Measurements from ENCODE around the gene PCDHGA10. TPM values are rescaled to one million over a fixed set of nuclear protein-coding genes. Genes with fewer than 3 reads are reported as not detected.

Gene PCDHGA10
- total RNA-seq, 2 experiments from 2014 or later, result 3.9 to 4.9 TPM

- DNase-seq (ENCODE audit: low spot score), result no peak
- ChIA-PET POLR2A (no interaction called here), CTCF (ENCODE audit: unreplicated experiment) (no interaction called here)
- BruUV-seq (replicated peaks), result no TSS peak
- H3K36me3 ChIP-seq (ENCODE audit: insufficient read depth, low read length), result no peaks in the 10 kb centered on the region
- H3K9me2 ChIP-seq (ENCODE audit: insufficient read depth, low read length), result no peaks in the 10 kb centered on the region
- no peaks in the 10 kb centered on the region for H4K20me1 ChIP-seq (ENCODE audit: insufficient read depth, low read length)
- peaks cover 14% of the 10 kb centered on the region for H3K4me1 ChIP-seq (ENCODE audit: insufficient read depth, low read length, poor library complexity, severe bottlenecking)
- H3K4me2 ChIP-seq (ENCODE audit: low read length), result no peak overlapping the region
- TF ChIP-seq EZH2phosphoT487 (IDR thresholded peaks at IDR 0.05; ENCODE audit: borderline replicate concordance, low read depth, low read length) (no peak), CTCF (conservative IDR thresholded peaks at IDR 0.05; ENCODE audit: low read length) (no peak)
- H3K27ac ChIP-seq (ENCODE audit: low read depth, low read length, poor library complexity, severe bottlenecking), result no peak overlapping the region
- no peak overlapping the region for H3K4me3 ChIP-seq (ENCODE audit: low read depth, low read length, poor library complexity, severe bottlenecking)
- H2AFZ ChIP-seq (ENCODE audit: low read length), result no peak overlapping the region
- H3K79me2 ChIP-seq (ENCODE audit: insufficient read depth, low read depth, low read length), result no peaks in the 10 kb centered on the region
- no peaks in the 10 kb centered on the region for H3K9me3 ChIP-seq (ENCODE audit: low read length)
- intact Hi-C loops (cut with micrococcal nuclease; ENCODE audit: unreplicated experiment), result no loop called here
Measured at GRCh38 chr5:141440341-141440740, 27.6 kb downstream of the PCDHGA10 start.

- Histone ChIP-seq H2AFZ (ENCODE audit: low read length) (no peak overlapping the region), H4K20me1 (ENCODE audit: insufficient read depth, low read length) (no peaks in the 10 kb centered on the region), H3K9me3 (ENCODE audit: low read length) (no peaks in the 10 kb centered on the region), H3K79me2 (ENCODE audit: insufficient read depth, low read depth, low read length) (no peaks in the 10 kb centered on the region), H3K36me3 (ENCODE audit: insufficient read depth, low read length) (no peaks in the 10 kb centered on the region), H3K4me3 (ENCODE audit: low read depth, low read length, poor library complexity, severe bottlenecking) (no peak overlapping the region), H3K9me2 (ENCODE audit: insufficient read depth, low read length) (no peaks in the 10 kb centered on the region), H3K4me2 (ENCODE audit: low read length) (no peak overlapping the region), H3K4me1 (ENCODE audit: insufficient read depth, low read length, poor library complexity, severe bottlenecking) (peaks cover 14% of the 10 kb centered on the region), H3K27ac (ENCODE audit: low read depth, low read length, poor library complexity, severe bottlenecking) (no peak overlapping the region)
- TF ChIP-seq EZH2phosphoT487 (IDR thresholded peaks at IDR 0.05; ENCODE audit: borderline replicate concordance, low read depth, low read length) (no peak), CTCF (conservative IDR thresholded peaks at IDR 0.05; ENCODE audit: low read length) (no peak)
- intact Hi-C loops (cut with micrococcal nuclease; ENCODE audit: unreplicated experiment), result no loop called here
- DNase-seq (ENCODE audit: low spot score), result no peak
- ChIA-PET CTCF (ENCODE audit: unreplicated experiment) (no interaction called here), POLR2A (interaction anchor here (0.5 kb wide), 1 partner anchor 92 kb away, joined by 3 read pairs; no protein-coding TSS in a partner anchor)
- BruUV-seq (replicated peaks), result no TSS peak
Measured at GRCh38 chr5:141441571-141442170, 28.9 kb downstream of the PCDHGA10 start.

GRCh38 chr5:141465351-141465750 lies 52.6 kb downstream of the PCDHGA10 start:
- no TSS peak for BruUV-seq (replicated peaks)
- TF ChIP-seq EZH2phosphoT487 (IDR thresholded peaks at IDR 0.05; ENCODE audit: borderline replicate concordance, low read depth, low read length) (no peak), CTCF (conservative IDR thresholded peaks at IDR 0.05; ENCODE audit: low read length) (no peak)
- ChIA-PET POLR2A (interaction anchor here (0.7 to 3.6 kb wide), 5 partner anchors 10 to 60 kb away, joined by 3 to 16 read pairs (median 4); partner anchors contain the start of gene PCDHGC3), CTCF (ENCODE audit: unreplicated experiment) (no interaction called here)
- no peaks in the 10 kb centered on the region for H3K9me2 ChIP-seq (ENCODE audit: insufficient read depth, low read length)
- no peaks in the 10 kb centered on the region for H3K4me1 ChIP-seq (ENCODE audit: insufficient read depth, low read length, poor library complexity, severe bottlenecking)
- H3K79me2 ChIP-seq (ENCODE audit: insufficient read depth, low read depth, low read length), result no peaks in the 10 kb centered on the region
- H3K27ac ChIP-seq (ENCODE audit: low read depth, low read length, poor library complexity, severe bottlenecking), result no peak overlapping the region
- no peak overlapping the region for H3K4me3 ChIP-seq (ENCODE audit: low read depth, low read length, poor library complexity, severe bottlenecking)
- DNase-seq (ENCODE audit: low spot score), result no peak
- H3K36me3 ChIP-seq (ENCODE audit: insufficient read depth, low read length), result no peaks in the 10 kb centered on the region
- intact Hi-C loops (cut with micrococcal nuclease; ENCODE audit: unreplicated experiment), result no loop called here
- no peaks in the 10 kb centered on the region for H3K9me3 ChIP-seq (ENCODE audit: low read length)
- no peaks in the 10 kb centered on the region for H4K20me1 ChIP-seq (ENCODE audit: insufficient read depth, low read length)
- no peak overlapping the region for H3K4me2 ChIP-seq (ENCODE audit: low read length)
- H2AFZ ChIP-seq (ENCODE audit: low read length), result no peak overlapping the region

Data from OCI-LY7 (cell line).